ENCODE results near the gene ZNF438. TPM values are rescaled to one million over a fixed set of nuclear protein-coding genes. Genes with fewer than 3 reads are reported as not detected.
"Not testable (repeated sequence)": the region's sequence is repeated elsewhere in the genome, so short reads cannot be mapped to it uniquely, and the experiment has no call there.

The ZNF438 gene
- total RNA-seq, 1 experiment from 2014 or later, result 5.2 TPM

- H3K4me1 ChIP-seq (replicated peaks), result peaks cover 41% of the 10 kb centered on the region
- H3K9me3 ChIP-seq (replicated peaks); H3K27me3 ChIP-seq (replicated peaks); H3K36me3 ChIP-seq; DNase-seq (ENCODE audit: low read depth in 1 of 2, low spot score in 2 of 2); H3K4me3 ChIP-seq: not testable (repeated sequence)
- peak overlapping the region; percentile 98 for H3K27ac ChIP-seq
Measured at GRCh38 chr10:30983209-30983608, 48.5 kb downstream of the ZNF438 start.

DNA sequence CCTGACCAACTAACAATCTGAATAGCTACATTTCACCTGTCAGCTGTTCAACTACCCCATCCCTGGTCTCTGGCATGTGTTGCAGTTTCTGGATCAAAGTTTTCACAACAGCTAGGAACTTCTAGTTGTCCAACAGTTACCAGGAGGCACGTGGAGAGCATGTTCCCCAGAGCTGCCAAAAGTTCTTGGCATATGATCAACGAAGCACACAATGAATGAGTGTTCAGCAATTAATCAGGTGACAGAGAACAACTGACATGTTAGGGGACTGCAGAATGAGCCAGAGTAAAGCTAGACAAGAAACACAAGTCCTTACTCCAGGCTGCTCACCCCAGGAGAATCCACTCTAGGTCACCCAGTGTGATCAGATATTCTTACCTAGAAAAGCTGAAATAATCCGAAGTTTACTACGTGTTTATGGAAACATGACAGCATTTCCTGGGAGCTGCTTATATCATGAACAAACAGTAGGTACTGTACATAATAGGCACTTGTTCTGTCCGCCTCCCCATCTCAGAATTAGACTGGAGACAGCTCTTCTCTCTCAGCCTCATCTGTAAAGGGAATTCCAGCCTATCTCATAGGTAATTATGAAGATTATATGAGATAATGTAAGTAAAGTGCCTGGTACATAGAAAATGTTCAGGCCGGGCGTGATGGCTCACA is 50.6 kb downstream of the ZNF438 start:
- H3K27ac ChIP-seq, result no peak overlapping the region
- no peak for DNase-seq (ENCODE audit: low read depth in 1 of 2, low spot score in 2 of 2)
- no peaks in the 10 kb centered on the region; the same call in 1 of the 2 replicates for H3K36me3 ChIP-seq
- H3K9me3 ChIP-seq (replicated peaks), result peaks cover 5% of the 10 kb centered on the region
- no peaks in the 10 kb centered on the region for H3K27me3 ChIP-seq (replicated peaks)
- no peak overlapping the region for H3K4me3 ChIP-seq
- H3K4me1 ChIP-seq (replicated peaks), result peaks cover 32% of the 10 kb centered on the region

GRCh38 chr10:30979956-30980355 is 51.7 kb downstream of the ZNF438 start:
- Histone ChIP-seq H3K4me3 (no peak overlapping the region), H3K9me3 (replicated peaks) (peaks cover 5% of the 10 kb centered on the region), H3K36me3 (no peaks in the 10 kb centered on the region; the same call in 1 of the 2 replicates), H3K27me3 (replicated peaks) (no peaks in the 10 kb centered on the region), H3K4me1 (replicated peaks) (peaks cover 20% of the 10 kb centered on the region), H3K27ac (no peak overlapping the region)
- no peak for DNase-seq (ENCODE audit: low read depth in 1 of 2, low spot score in 2 of 2)

- Histone ChIP-seq H3K36me3 (no peaks in the 10 kb centered on the region; the same call in 1 of the 2 replicates), H3K4me1 (replicated peaks) (peaks cover 11% of the 10 kb centered on the region), H3K9me3 (replicated peaks) (peaks cover 5% of the 10 kb centered on the region), H3K4me3 (no peak overlapping the region), H3K27me3 (replicated peaks) (no peaks in the 10 kb centered on the region), H3K27ac (no peak overlapping the region)
- no peak for DNase-seq (ENCODE audit: low read depth in 1 of 2, low spot score in 2 of 2)
Measured at GRCh38 chr10:30978843-30979242, 52.8 kb downstream of the ZNF438 start.

- no peak for DNase-seq (ENCODE audit: low read depth in 1 of 2, low spot score in 2 of 2)
Measured at GRCh38 chr10:30977385-30977784, 54.3 kb downstream of the ZNF438 start.

DNA sequence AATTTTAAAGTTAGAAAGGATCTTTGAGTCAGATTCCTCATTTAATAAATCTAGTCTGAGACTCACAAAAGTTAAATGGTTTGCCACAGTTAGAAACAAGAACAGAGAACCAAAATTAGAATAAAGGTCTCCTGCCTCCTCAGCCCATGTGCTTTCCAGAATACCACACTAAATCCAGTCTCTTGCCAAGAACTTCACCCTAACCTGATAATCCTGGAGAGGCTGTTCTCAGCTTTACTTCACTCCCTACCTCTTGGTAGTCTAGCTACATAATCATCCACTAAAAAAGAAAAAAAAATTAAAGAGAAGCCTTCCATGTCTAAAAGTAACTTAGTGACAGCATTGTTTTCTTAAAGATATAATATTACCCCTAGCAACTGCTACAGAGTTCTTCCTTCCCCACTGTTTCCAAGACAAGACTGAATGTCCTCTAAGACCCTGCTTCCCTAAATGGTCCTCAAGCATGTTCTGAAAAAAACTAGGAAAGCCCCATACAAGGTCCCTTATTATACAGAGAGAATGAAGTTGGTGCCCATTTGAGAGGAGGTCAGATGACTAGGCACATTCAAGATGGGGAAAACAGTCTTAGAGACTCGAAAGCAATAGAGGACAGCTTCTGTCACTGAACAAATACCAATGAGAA is 56.8 kb downstream of the ZNF438 start:
- DNase-seq (ENCODE audit: low read depth in 1 of 2, low spot score in 2 of 2), result no peak
- H3K4me1 ChIP-seq (replicated peaks), result no peaks in the 10 kb centered on the region; the same call in 1 of the 2 replicates
- H3K27me3 ChIP-seq (replicated peaks), result no peaks in the 10 kb centered on the region
- H3K27ac ChIP-seq, result no peak overlapping the region
- H3K36me3 ChIP-seq, result no peaks in the 10 kb centered on the region; the same call in 1 of the 2 replicates
- H3K9me3 ChIP-seq (replicated peaks), result peaks cover 5% of the 10 kb centered on the region
- no peak overlapping the region for H3K4me3 ChIP-seq

More at GRCh38 chr10:30977385-30977784, 54.3 kb downstream of the ZNF438 start:
- Histone ChIP-seq H3K27ac (no peak overlapping the region), H3K36me3 (no peaks in the 10 kb centered on the region; the same call in 1 of the 2 replicates), H3K27me3 (replicated peaks) (no peaks in the 10 kb centered on the region), H3K4me3 (no peak overlapping the region), H3K9me3 (replicated peaks) (peaks cover 5% of the 10 kb centered on the region), H3K4me1 (replicated peaks) (no peaks in the 10 kb centered on the region; the same call in 1 of the 2 replicates)

GRCh38 chr10:30974355-30974754 is 57.3 kb downstream of the ZNF438 start:
- no peaks in the 10 kb centered on the region; the same call in 1 of the 2 replicates for H3K36me3 ChIP-seq
- peak in 1 of 2 experiments; percentile 14 for DNase-seq (ENCODE audit: low read depth in 1 of 2, low spot score in 2 of 2)
- no peak overlapping the region for H3K4me3 ChIP-seq
- no peaks in the 10 kb centered on the region for H3K27me3 ChIP-seq (replicated peaks)
- peaks cover 5% of the 10 kb centered on the region for H3K9me3 ChIP-seq (replicated peaks)
- H3K4me1 ChIP-seq (replicated peaks), result no peaks in the 10 kb centered on the region; the same call in 1 of the 2 replicates
- no peak overlapping the region for H3K27ac ChIP-seq

- H3K27me3 ChIP-seq (replicated peaks), result no peaks in the 10 kb centered on the region
- DNase-seq (ENCODE audit: low read depth in 1 of 2, low spot score in 2 of 2), result no peak
- no peak overlapping the region for H3K27ac ChIP-seq
- H3K4me3 ChIP-seq, result no peak overlapping the region
- H3K4me1 ChIP-seq (replicated peaks), result no peaks in the 10 kb centered on the region; the same call in 1 of the 2 replicates
- no peaks in the 10 kb centered on the region for H3K9me3 ChIP-seq (replicated peaks)
- no peaks in the 10 kb centered on the region for H3K36me3 ChIP-seq
Measured at GRCh38 chr10:30973737-30974136, 57.9 kb downstream of the ZNF438 start.

DNA sequence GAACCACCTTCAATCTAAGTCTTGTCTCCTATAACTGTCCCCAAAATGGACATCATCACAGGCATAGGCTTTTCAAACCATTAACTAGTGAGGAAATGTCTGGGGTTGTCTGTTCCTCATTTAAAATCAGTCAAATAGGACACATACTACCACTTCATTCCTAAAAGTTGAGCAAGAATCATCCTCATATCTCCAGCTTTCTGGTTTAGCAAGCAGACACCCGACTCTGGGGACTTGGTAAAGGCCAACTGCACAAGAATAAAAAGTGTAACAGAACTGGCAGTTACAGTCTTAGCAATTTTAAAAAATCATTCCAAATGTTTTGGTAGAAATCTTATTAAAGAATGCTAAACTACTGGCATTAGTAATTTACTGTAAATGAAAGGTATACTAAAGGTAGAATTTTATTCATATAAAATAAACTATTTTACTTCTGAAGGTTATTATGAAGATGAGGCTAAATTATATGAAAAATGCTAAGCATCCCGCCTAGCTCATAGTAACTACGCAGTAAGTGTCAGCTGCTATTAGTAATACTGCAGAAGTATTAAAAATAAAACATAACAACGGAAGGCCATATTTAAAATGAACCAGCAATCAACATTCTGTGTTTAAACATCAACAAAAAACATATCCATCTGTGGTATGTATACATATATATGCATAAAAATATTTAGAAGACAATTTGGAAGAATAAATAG is 60.8 kb downstream of the ZNF438 start:
- H3K9me3 ChIP-seq (replicated peaks), result no peaks in the 10 kb centered on the region
- no peaks in the 10 kb centered on the region for H3K27me3 ChIP-seq (replicated peaks)
- H3K4me3 ChIP-seq, result no peak overlapping the region
- DNase-seq (ENCODE audit: low read depth in 1 of 2, low spot score in 2 of 2), result no peak
- no peak overlapping the region for H3K27ac ChIP-seq
- H3K4me1 ChIP-seq (replicated peaks), result no peaks in the 10 kb centered on the region; the same call in 1 of the 2 replicates
- H3K36me3 ChIP-seq, result no peaks in the 10 kb centered on the region

DNA sequence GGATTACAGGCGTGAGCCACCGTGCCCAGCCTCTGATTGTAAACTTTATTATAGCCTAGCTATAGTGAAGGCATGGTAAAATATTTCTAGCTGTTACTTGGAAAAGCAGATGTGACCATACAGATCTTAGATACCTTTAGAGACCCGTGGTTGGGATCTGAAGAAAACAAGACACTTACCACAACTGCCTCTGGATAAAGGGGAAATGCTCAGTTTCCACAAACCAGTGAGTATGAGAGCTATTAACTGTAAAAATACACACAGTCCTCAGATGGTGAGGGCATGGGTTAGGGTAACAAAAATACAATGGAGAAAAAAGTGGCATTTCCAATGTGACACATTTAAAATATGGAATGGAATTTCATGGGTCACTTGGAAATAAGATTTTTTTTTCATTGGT is 63.0 kb downstream of the ZNF438 start:
- Histone ChIP-seq H3K4me3 (no peak overlapping the region), H3K27ac (no peak overlapping the region), H3K9me3 (replicated peaks) (no peaks in the 10 kb centered on the region), H3K36me3 (no peaks in the 10 kb centered on the region), H3K4me1 (replicated peaks) (no peaks in the 10 kb centered on the region), H3K27me3 (replicated peaks) (no peaks in the 10 kb centered on the region)
- DNase-seq (ENCODE audit: low read depth in 1 of 2, low spot score in 2 of 2), result no peak

- no peak overlapping the region for H3K27ac ChIP-seq
- no peak overlapping the region for H3K4me3 ChIP-seq
- DNase-seq (ENCODE audit: low read depth in 1 of 2, low spot score in 2 of 2), result no peak
- no peaks in the 10 kb centered on the region for H3K4me1 ChIP-seq (replicated peaks)
- no peaks in the 10 kb centered on the region for H3K36me3 ChIP-seq
- H3K9me3 ChIP-seq (replicated peaks), result no peaks in the 10 kb centered on the region
- H3K27me3 ChIP-seq (replicated peaks), result no peaks in the 10 kb centered on the region
Measured at GRCh38 chr10:30967650-30968410, 63.8 kb downstream of the ZNF438 start.

DNA sequence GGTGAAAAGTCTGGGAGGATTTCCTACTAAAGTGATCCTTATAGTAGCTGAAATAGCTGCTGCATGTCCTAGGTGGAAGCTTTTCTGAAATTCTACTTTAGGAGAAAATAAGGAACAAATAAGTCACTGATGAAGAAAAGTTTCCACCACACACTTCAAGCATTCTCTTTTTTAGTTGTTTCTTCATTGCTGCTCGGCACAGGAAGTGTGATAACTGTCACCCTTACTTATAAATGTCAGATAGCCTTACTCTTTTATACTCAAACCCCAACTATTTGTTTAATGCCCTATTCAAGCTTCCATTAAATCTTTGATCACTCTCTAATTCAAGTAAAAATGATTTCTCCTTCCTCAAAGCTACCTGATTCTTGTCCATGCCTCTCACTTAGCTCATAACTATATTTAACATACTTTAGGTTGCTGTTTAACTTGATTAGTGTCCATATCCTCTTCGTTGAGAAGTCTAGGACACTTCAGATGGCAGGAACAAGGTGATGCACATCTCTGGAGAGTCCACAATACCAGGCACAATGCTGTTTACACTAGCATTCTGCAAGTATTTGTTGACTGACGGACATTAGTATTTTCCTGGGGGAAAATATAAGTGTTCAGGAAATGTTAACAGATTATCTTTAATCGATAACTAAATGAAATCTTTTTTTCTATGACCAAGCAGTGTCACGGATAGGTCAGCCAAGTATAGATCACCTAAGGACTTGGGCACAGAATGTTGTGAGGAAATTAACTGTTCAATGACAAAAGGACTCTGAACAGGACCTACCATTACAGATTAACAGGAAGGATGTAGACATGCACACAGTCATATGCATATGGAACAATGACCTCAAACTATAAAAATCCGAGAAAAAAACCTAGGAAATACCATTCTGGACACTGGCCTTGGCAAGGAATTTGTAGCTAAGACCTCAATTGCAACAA is 67.4 kb downstream of the ZNF438 start:
- Histone ChIP-seq H3K27me3 (replicated peaks) (no peaks in the 10 kb centered on the region), H3K4me1 (replicated peaks) (no peaks in the 10 kb centered on the region), H3K4me3 (no peak overlapping the region), H3K36me3 (no peaks in the 10 kb centered on the region), H3K27ac (no peak overlapping the region), H3K9me3 (replicated peaks) (no peaks in the 10 kb centered on the region)
- no peak for DNase-seq (ENCODE audit: low read depth in 1 of 2, low spot score in 2 of 2)
